ENCODE data around the gene CNTNAP5. TPM values are rescaled to one million over a fixed set of nuclear protein-coding genes. Genes with fewer than 3 reads are reported as not detected.

The CNTNAP5 gene
- total RNA-seq, 1 experiment from 2014 or later: not detected

DNA sequence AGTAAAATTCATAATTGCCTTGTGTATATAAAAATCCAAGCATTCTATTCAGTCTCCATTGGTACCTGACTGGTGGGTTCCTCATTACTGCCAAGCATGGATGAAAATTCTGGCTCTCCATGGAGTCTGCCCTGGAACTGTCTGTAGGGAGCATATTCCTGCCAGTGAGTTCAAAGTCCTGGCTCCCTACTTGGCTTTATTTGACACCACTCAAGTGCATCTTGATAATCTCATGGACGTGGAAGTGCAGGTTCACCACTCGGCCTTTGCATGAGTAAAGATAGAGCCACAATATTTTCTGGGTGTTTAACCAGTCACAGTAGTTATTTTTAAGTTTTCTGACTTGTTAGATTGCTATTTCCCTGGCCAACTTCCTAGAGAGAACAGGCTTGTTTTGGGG lies 63.5 kb downstream of the CNTNAP5 start:
- ChIA-PET POLR2A (ENCODE audit: low non-redundant PET) (no interaction called here), CTCF (no interaction called here)
- Histone ChIP-seq H3K27ac (ENCODE audit: low read depth, low read length, poor library complexity, severe bottlenecking) (no peak overlapping the region), H3K4me1 (ENCODE audit: insufficient read depth, low read length, poor library complexity, severe bottlenecking) (no peaks in the 10 kb centered on the region), H3K27me3 (replicated peaks; ENCODE audit: insufficient read depth, low read depth, low read length, poor library complexity) (no peaks in the 10 kb centered on the region), H3K9me3 (ENCODE audit: low read depth, low read length, poor library complexity, severe bottlenecking) (no peaks in the 10 kb centered on the region), H3K4me3 (ENCODE audit: low read depth, low read length, poor library complexity, severe bottlenecking) (no peak overlapping the region), H3K36me3 (ENCODE audit: insufficient read depth, low read length, poor library complexity, severe bottlenecking) (no peaks in the 10 kb centered on the region)
- TF ChIP-seq CTCF (conservative IDR thresholded peaks at IDR 0.05; ENCODE audit: low read depth, low read length) (no peak), EZH2 (IDR thresholded peaks at IDR 0.05; ENCODE audit: borderline replicate concordance, low read depth, low read length, poor library complexity, severe bottlenecking) (no peak)
- intact Hi-C loops (cut with micrococcal nuclease; ENCODE audit: unreplicated experiment): no loop called here
- no TSS peak for BruUV-seq (replicated peaks)
- no peak for DNase-seq (ENCODE audit: low spot score)

DNA sequence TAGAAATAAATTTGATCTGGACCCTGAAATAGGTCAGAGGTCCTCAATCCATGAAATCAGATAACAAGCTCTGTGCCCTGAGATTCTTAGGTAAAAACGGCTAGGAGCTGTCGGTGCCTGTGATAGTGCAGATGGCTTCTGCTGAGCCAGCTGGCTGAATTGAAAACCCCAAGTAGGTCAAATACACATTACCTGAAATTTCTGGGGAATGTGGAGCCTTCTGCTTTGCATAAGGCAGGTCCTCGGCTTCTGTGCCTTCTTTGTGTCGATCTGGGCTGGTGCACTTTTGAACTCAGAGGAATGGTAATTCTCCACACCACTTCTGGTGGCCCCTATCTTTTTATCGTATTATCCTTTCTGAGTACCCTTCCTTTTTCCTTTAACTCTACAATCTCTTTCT lies 66.6 kb downstream of the CNTNAP5 start:
- no peaks in the 10 kb centered on the region for H3K36me3 ChIP-seq (ENCODE audit: insufficient read depth, low read length, poor library complexity, severe bottlenecking)
- ChIA-PET CTCF (no interaction called here), POLR2A (ENCODE audit: low non-redundant PET) (no interaction called here)
- BruUV-seq (replicated peaks): no TSS peak
- H3K4me3 ChIP-seq (ENCODE audit: low read depth, low read length, poor library complexity, severe bottlenecking): no peak overlapping the region
- no peaks in the 10 kb centered on the region for H3K27me3 ChIP-seq (replicated peaks; ENCODE audit: insufficient read depth, low read depth, low read length, poor library complexity)
- DNase-seq (ENCODE audit: low spot score): no peak
- no peaks in the 10 kb centered on the region for H3K4me1 ChIP-seq (ENCODE audit: insufficient read depth, low read length, poor library complexity, severe bottlenecking)
- no peaks in the 10 kb centered on the region for H3K9me3 ChIP-seq (ENCODE audit: low read depth, low read length, poor library complexity, severe bottlenecking)
- intact Hi-C loops (cut with micrococcal nuclease; ENCODE audit: unreplicated experiment): no loop called here
- TF ChIP-seq EZH2 (IDR thresholded peaks at IDR 0.05; ENCODE audit: borderline replicate concordance, low read depth, low read length, poor library complexity, severe bottlenecking): no peak
- no peak overlapping the region for H3K27ac ChIP-seq (ENCODE audit: low read depth, low read length, poor library complexity, severe bottlenecking)

- ChIA-PET POLR2A (ENCODE audit: low non-redundant PET) (no interaction called here), CTCF (no interaction called here)
- no peak for DNase-seq (ENCODE audit: low spot score)
- intact Hi-C loops (cut with micrococcal nuclease; ENCODE audit: unreplicated experiment): no loop called here
- Histone ChIP-seq H3K9me3 (ENCODE audit: low read depth, low read length, poor library complexity, severe bottlenecking) (no peaks in the 10 kb centered on the region), H3K4me1 (ENCODE audit: insufficient read depth, low read length, poor library complexity, severe bottlenecking) (no peaks in the 10 kb centered on the region), H3K27me3 (replicated peaks; ENCODE audit: insufficient read depth, low read depth, low read length, poor library complexity) (no peaks in the 10 kb centered on the region), H3K36me3 (ENCODE audit: insufficient read depth, low read length, poor library complexity, severe bottlenecking) (no peaks in the 10 kb centered on the region), H3K27ac (ENCODE audit: low read depth, low read length, poor library complexity, severe bottlenecking) (no peak overlapping the region), H3K4me3 (ENCODE audit: low read depth, low read length, poor library complexity, severe bottlenecking) (no peak overlapping the region)
- BruUV-seq (replicated peaks): no TSS peak
- no peak for TF ChIP-seq EZH2 (IDR thresholded peaks at IDR 0.05; ENCODE audit: borderline replicate concordance, low read depth, low read length, poor library complexity, severe bottlenecking)
These were observed 67.6 kb downstream of the CNTNAP5 start for GRCh38 chr2:124092651-124093050.

GRCh38 chr2:124104914-124105313 lies 79.8 kb downstream of the CNTNAP5 start:
- BruUV-seq (replicated peaks): no TSS peak
- ChIA-PET CTCF (no interaction called here), POLR2A (ENCODE audit: low non-redundant PET) (no interaction called here)
- Histone ChIP-seq H3K4me3 (ENCODE audit: low read depth, low read length, poor library complexity, severe bottlenecking) (no peak overlapping the region), H3K36me3 (ENCODE audit: insufficient read depth, low read length, poor library complexity, severe bottlenecking) (no peaks in the 10 kb centered on the region), H3K27me3 (replicated peaks; ENCODE audit: insufficient read depth, low read depth, low read length, poor library complexity) (peaks cover 4% of the 10 kb centered on the region), H3K27ac (ENCODE audit: low read depth, low read length, poor library complexity, severe bottlenecking) (no peak overlapping the region), H3K4me1 (ENCODE audit: insufficient read depth, low read length, poor library complexity, severe bottlenecking) (no peaks in the 10 kb centered on the region), H3K9me3 (ENCODE audit: low read depth, low read length, poor library complexity, severe bottlenecking) (no peaks in the 10 kb centered on the region)
- no peak for TF ChIP-seq EZH2 (IDR thresholded peaks at IDR 0.05; ENCODE audit: borderline replicate concordance, low read depth, low read length, poor library complexity, severe bottlenecking)
- no peak for TF ChIP-seq CTCF (conservative IDR thresholded peaks at IDR 0.05; ENCODE audit: low read depth, low read length)
- intact Hi-C loops (cut with micrococcal nuclease; ENCODE audit: unreplicated experiment): no loop called here
- DNase-seq (ENCODE audit: low spot score): no peak
